H9 (cell line): ENCODE measurements around the gene LHFPL2. TPM values are rescaled to one million over a fixed set of nuclear protein-coding genes. Genes with fewer than 3 reads are reported as not detected.

Source experiments
- DNase-seq: peaks from one replicate; pipeline ENCODE4 v3.0.0-alpha.2; 2017
- H2AFZ ChIP-seq: one replicate; pipeline ENCODE4 v1.6.1; 2013; ENCODE audit warnings: mild to moderate bottlenecking, low read length, control low read depth, moderate library complexity
- H2AK5ac ChIP-seq: 2 replicates; pipeline ENCODE4 v1.6.1; 2013; ENCODE audit warnings: low read length, control low read depth, mixed read lengths; ENCODE audit not compliant: insufficient read length
- H2BK120ac ChIP-seq: one replicate; pipeline ENCODE4 v1.6.1; 2013; ENCODE audit warnings: low read depth, mild to moderate bottlenecking, low read length, control low read depth, inconsistent platforms; ENCODE audit not compliant: poor library complexity, severe bottlenecking
- H2BK12ac ChIP-seq: 2 replicates; pipeline ENCODE4 v1.6.1; 2013; ENCODE audit warnings: low read length, control low read depth, mixed read lengths, low read depth; ENCODE audit not compliant: insufficient read length
- H2BK15ac ChIP-seq: 2 replicates; pipeline ENCODE4 v1.6.1; 2013; ENCODE audit warnings: low read depth, low read length, control low read depth
- H2BK20ac ChIP-seq: one replicate; pipeline ENCODE4 v1.6.1; 2013; ENCODE audit warnings: low read depth, mild to moderate bottlenecking, low read length, control low read depth, inconsistent platforms; ENCODE audit not compliant: poor library complexity, severe bottlenecking
- H2BK5ac ChIP-seq: 2 replicates; pipeline ENCODE4 v1.6.1; 2013; ENCODE audit warnings: low read length, control low read depth, mixed read lengths; ENCODE audit not compliant: insufficient read length
- H3K14ac ChIP-seq: 2 replicates; pipeline ENCODE4 v1.6.1; 2013; ENCODE audit warnings: low read length, control low read depth; ENCODE audit not compliant: insufficient read depth
- H3K18ac ChIP-seq: 2 replicates; pipeline ENCODE4 v1.6.1; 2013; ENCODE audit warnings: low read depth, mild to moderate bottlenecking, mixed read lengths, low read length, control low read depth; ENCODE audit not compliant: insufficient read length
- H3K23ac ChIP-seq: 2 replicates; pipeline ENCODE4 v1.6.1; 2013; ENCODE audit warnings: low read length, control low read depth, mixed read lengths, low read depth; ENCODE audit not compliant: insufficient read length
- H3K23me2 ChIP-seq: 2 replicates; pipeline ENCODE4 v1.6.1; 2013; ENCODE audit warnings: low read depth, mild to moderate bottlenecking, mixed read lengths, low read length, control low read depth; ENCODE audit not compliant: insufficient read length, poor library complexity, severe bottlenecking
- H3K27ac ChIP-seq: 2 replicates; pipeline ENCODE4 v1.5.1; 2013; ENCODE audit warnings: low read length, control low read depth, mixed read lengths, low read depth; ENCODE audit not compliant: insufficient read length
- H3K27me3 ChIP-seq: 2 replicates; pipeline ENCODE4 v1.6.1; 2013; ENCODE audit warnings: low read length, control low read depth, inconsistent platforms; ENCODE audit not compliant: insufficient read depth
- H3K4ac ChIP-seq: 2 replicates; pipeline ENCODE4 v1.6.1; 2013; ENCODE audit warnings: low read depth, mild to moderate bottlenecking, control low read depth, inconsistent platforms, low read length, moderate library complexity
- H3K4me1 ChIP-seq: 2 replicates; pipeline ENCODE4 v1.6.1; 2013; ENCODE audit warnings: low read length, control low read depth, inconsistent platforms; ENCODE audit not compliant: insufficient read depth
- H3K4me2 ChIP-seq: 2 replicates; pipeline ENCODE4 v1.6.1; 2013; ENCODE audit warnings: low read length, control low read depth, mixed read lengths; ENCODE audit not compliant: insufficient read length, insufficient read depth
- H3K56ac ChIP-seq: 2 replicates; pipeline ENCODE4 v1.6.1; 2013; ENCODE audit warnings: low read depth, mild to moderate bottlenecking, mixed read lengths, low read length, control low read depth; ENCODE audit not compliant: insufficient read length
- H3K79me1 ChIP-seq: 2 replicates; pipeline ENCODE4 v1.6.1; 2013; ENCODE audit warnings: low read depth, mild to moderate bottlenecking, moderate library complexity, low read length, control low read depth, inconsistent platforms; ENCODE audit not compliant: insufficient read depth, poor library complexity, severe bottlenecking
- H3K79me2 ChIP-seq: 2 replicates; pipeline ENCODE4 v1.6.1; 2013; ENCODE audit warnings: low read length, control low read depth, inconsistent platforms; ENCODE audit not compliant: insufficient read depth
- H3K9ac ChIP-seq: 2 replicates; pipeline ENCODE4 v1.6.1; 2013; ENCODE audit warnings: low read length, control low read depth, mixed read lengths; ENCODE audit not compliant: insufficient read length; ENCODE audit errors: extremely low read depth
- H3K9me3 ChIP-seq: one replicate; pipeline ENCODE4 v1.6.1; 2013; ENCODE audit warnings: low read depth, low read length, inconsistent platforms; ENCODE audit not compliant: control insufficient read depth
- H3T11ph ChIP-seq: one replicate; pipeline ENCODE4 v1.6.1; 2013; ENCODE audit warnings: mild to moderate bottlenecking, low read length, control low read depth, inconsistent platforms
- H4K20me1 ChIP-seq: one replicate; pipeline ENCODE4 v1.6.1; 2013; ENCODE audit not compliant: control insufficient read depth, insufficient read length, insufficient read depth
- H4K5ac ChIP-seq: 2 replicates; pipeline ENCODE4 v1.6.1; 2013; ENCODE audit warnings: low read depth, mild to moderate bottlenecking, mixed read lengths, low read length, control low read depth; ENCODE audit not compliant: insufficient read length
- H4K8ac ChIP-seq: replicated peaks from 2 replicates; pipeline ENCODE4 v1.6.1; 2013; ENCODE audit warnings: low read length, control low read depth, mixed read lengths, low read depth; ENCODE audit not compliant: insufficient read length
- H4K91ac ChIP-seq: 2 replicates; pipeline ENCODE4 v1.6.1; 2013; ENCODE audit warnings: low read depth, mild to moderate bottlenecking, moderate library complexity, mixed read lengths, low read length, control low read depth; ENCODE audit not compliant: insufficient read length
- H3K27ac Mint-ChIP-seq, 3 experiments: 2 replicates in 2 of 3; 3 replicates in 1 of 3; pipeline ENCODE4 v1.8.0; 2020 to 2021; ENCODE audit warnings: mixed read lengths in 3 of 3, mild to moderate bottlenecking in 1 of 3, moderate library complexity in 1 of 3
- H3K27me3 Mint-ChIP-seq: 2 replicates; pipeline ENCODE4 v1.8.0; 2021; ENCODE audit warnings: low read depth, mild to moderate bottlenecking, moderate library complexity, mixed read lengths
- H3K36me3 Mint-ChIP-seq, 3 experiments: 2 replicates in 2 of 3; 3 replicates in 1 of 3; pipeline ENCODE4 v1.8.0; 2020 to 2021; ENCODE audit warnings: low read depth in 3 of 3, mixed read lengths in 3 of 3; ENCODE audit not compliant: insufficient read depth in 1 of 3
- H3K4me1 Mint-ChIP-seq, 2 experiments: 2 replicates each; pipeline ENCODE4 v1.8.0; 2020; ENCODE audit warnings: mixed read lengths in 2 of 2
- H3K4me3 Mint-ChIP-seq, 2 experiments: 2 replicates in 1 of 2; 3 replicates in 1 of 2; pipeline ENCODE4 v1.8.0; 2020 to 2021; ENCODE audit warnings: mild to moderate bottlenecking in 2 of 2, mixed read lengths in 2 of 2, moderate library complexity in 1 of 2
- H3K9me3 Mint-ChIP-seq, 2 experiments: 2 replicates in 1 of 2; 3 replicates in 1 of 2; pipeline ENCODE4 v1.8.0; 2020; ENCODE audit warnings: mild to moderate bottlenecking in 2 of 2, mixed read lengths in 2 of 2, moderate library complexity in 1 of 2
- CTCF ChIP-seq: fragments of 200-600 bp; sonication (generic); conservative IDR thresholded peaks from 3 replicates; pipeline ENCODE4 v1.8.0; 2021; ENCODE audit warnings: antibody characterized with exemption, mild to moderate bottlenecking
- WGBS: extraction: QIAGEN DNeasy Blood & Tissue Kit; methylation state at CpG from one replicate; pipeline ENCODE4 v1.1.7; 2013; ENCODE audit warnings: missing lambda C conversion rate, low lambda C conversion rate, mixed read lengths; ENCODE audit not compliant: insufficient read length; ENCODE audit errors: extremely low coverage; 5-methylcytosine and 5-hydroxymethylcytosine counted together
- total RNA-seq: library from RNA; stranded (reverse); gene quantifications from 2 replicates; pipeline ENCODE4 v1.2.1, GENCODE V29; 2021

Gene LHFPL2
- total RNA-seq, 1 experiment from 2014 or later: 26.3 TPM

DNA sequence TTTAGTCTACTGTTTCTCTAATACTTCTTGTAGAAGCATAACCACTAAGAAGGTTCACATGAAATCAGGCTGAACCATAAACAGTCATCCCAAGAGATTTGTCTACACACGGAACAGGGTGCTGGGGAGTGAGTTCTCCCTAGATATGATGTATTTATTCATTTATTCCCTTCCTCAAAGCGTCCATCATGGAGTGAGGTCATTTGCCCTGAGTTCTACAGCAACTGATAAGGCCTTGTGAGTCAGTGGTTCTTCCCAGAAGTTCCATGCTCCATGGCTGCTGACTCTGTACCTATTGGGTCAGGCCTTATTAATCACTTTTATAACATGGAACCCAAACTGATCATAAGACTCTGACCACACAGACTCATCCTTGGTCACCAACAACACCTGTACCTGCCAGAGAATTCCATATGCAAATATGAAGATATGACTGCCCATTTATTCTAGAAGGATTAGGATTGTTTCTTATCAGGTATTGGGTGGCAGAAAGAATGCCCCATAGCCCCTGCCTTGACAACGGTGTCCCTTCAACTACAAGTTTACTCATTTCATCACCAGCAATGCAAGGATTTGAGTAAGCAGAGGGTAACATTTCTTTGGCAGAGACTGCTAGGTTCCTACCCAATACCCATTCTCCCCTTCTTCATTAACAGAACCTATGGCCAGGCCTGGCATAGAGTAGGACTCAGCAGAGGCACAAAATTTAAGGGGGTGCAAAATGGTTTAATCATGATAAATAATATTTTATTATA, 118.1 kb downstream of the LHFPL2 start:
- no peak overlapping the region for H3K14ac ChIP-seq
- no peak overlapping the region for H3T11ph ChIP-seq
- no peak overlapping the region for H2BK12ac ChIP-seq
- H4K91ac ChIP-seq: no peak overlapping the region
- H3K23ac ChIP-seq: no peak overlapping the region
- no peaks in the 10 kb centered on the region for H3K27me3 ChIP-seq
- H2AFZ ChIP-seq: no peak overlapping the region
- TF ChIP-seq CTCF: no peak
- no peak overlapping the region for H3K18ac ChIP-seq
- H4K20me1 ChIP-seq: no peaks in the 10 kb centered on the region
- no peak overlapping the region for H2BK20ac ChIP-seq
- H4K5ac ChIP-seq: no peak overlapping the region
- Mint-ChIP-seq H3K27me3 (no peaks in the 10 kb centered on the region), H3K27ac (peak overlapping the region in 1 of 3 experiments; percentile 71; a peak in 1 of 7 replicates), H3K4me3 (no peak overlapping the region), H3K9me3 (no peaks in the 10 kb centered on the region), H3K4me1 (peaks cover 28 to 30% of the 10 kb centered on the region in 2 experiments), H3K36me3 (peaks cover 0 to 4% (median 0%) of the 10 kb centered on the region in 3 experiments; a peak in 4 of 7 replicates)
- WGBS: no CpG with 5 or more reads among the region's 3 CpGs
- no peak overlapping the region for H3K27ac ChIP-seq
- no peak overlapping the region for H3K4me2 ChIP-seq
- H3K4me1 ChIP-seq: no peaks in the 10 kb centered on the region
- no peak overlapping the region for H3K9ac ChIP-seq
- no peak overlapping the region for H2BK120ac ChIP-seq
- no peak overlapping the region for H3K4ac ChIP-seq
- H2BK15ac ChIP-seq: no peak overlapping the region
- H4K8ac ChIP-seq: no peak overlapping the region
- no peak overlapping the region for H3K56ac ChIP-seq
- H3K79me1 ChIP-seq: no peaks in the 10 kb centered on the region
- DNase-seq: no peak
- no peak overlapping the region for H2AK5ac ChIP-seq
- H2BK5ac ChIP-seq: no peak overlapping the region
- H3K79me2 ChIP-seq: peaks cover 2% of the 10 kb centered on the region; the same call in 1 of the 2 replicates
- no peaks in the 10 kb centered on the region for H3K23me2 ChIP-seq
- H3K9me3 ChIP-seq: no peaks in the 10 kb centered on the region
